H1 (cell line): ENCODE results near the gene KCNK3. TPM values are rescaled to one million over a fixed set of nuclear protein-coding genes. Genes with fewer than 3 reads are reported as not detected.
A peak's percentile ranks its signal among the peaks of the same experiment; 100 is the strongest.

Source experiments
- NRF1 ChIP-seq: IDR thresholded peaks from 2 replicates; pipeline ENCODE4 v1.6.1; 2011; ENCODE audit warnings: mild to moderate bottlenecking, low read depth, low read length, improper control_type of control experiment
- polyA plus RNA-seq, 7 experiments: library from polyadenylated mRNA; depleted of rRNA in 3 of 7; stranded (reverse) in 5 of 7; unstranded in 2 of 7; fragments of >200 nt in 5 of 7; fragments of 200-250 nt in 2 of 7; gene quantifications; 1 replicate in 5 of 7; 2 replicates in 1 of 7; 4 replicates in 1 of 7; pipeline versions ENCODE4 v1.2.1 to v1.2.3, GENCODE V29; 2011 to 2013; ENCODE audit warnings: missing spikeins in 2 of 7, mixed read lengths in 2 of 7
- total RNA-seq: library from RNA; stranded (reverse); fragmentation: NEBNext Ultra II Directional; extraction: Animal tissue kit (Norgen Biotek cat#: 25700); gene quantifications from 2 replicates; pipeline ENCODE4 v1.2.1, GENCODE V29; 2021
- TF ChIP-seq, protein P1 (sequence below): IDR thresholded peaks from 2 replicates; pipeline ENCODE4 v1.6.1; 2012; ENCODE audit warnings: inconsistent platforms

Gene KCNK3
- total and polyA plus RNA-seq, 2 of the 8 experiments (the other 6 are each of a cell fraction or from before 2014, with no cell fraction given), result 0.29 to 0.30 TPM

DNA sequence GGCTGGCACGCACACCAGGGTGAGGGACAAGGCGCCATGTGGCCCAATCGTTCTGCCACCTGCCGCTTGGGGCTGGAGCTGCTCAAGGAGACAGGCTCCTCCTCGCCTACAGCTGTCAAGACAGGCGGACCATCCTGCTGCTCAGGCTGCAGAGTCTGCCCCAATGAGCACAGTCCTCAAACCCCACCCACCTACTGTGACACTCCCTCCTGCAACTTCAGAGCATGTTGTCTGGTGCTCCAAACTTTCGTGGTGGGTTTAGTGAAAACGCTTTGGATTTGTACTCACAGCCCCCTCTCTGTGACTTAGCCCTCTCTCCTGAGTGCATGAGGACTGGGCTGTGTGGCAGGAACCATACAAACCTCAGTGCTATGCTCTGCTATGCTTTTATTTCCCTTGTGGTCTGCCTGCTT is 48.4 kb downstream of the KCNK3 start (continued):
- no peak for TF ChIP-seq NRF1
- TF ChIP-seq, protein P1, sequence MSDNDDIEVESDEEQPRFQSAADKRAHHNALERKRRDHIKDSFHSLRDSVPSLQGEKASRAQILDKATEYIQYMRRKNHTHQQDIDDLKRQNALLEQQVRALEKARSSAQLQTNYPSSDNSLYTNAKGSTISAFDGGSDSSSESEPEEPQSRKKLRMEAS, result peak; percentile 53
